HG03064 (cell line): ENCODE measurements around the gene BBS5.
"Not testable (repeated sequence)": the region's sequence is repeated elsewhere in the genome, so short reads cannot be mapped to it uniquely, and the experiment has no call there.

Experiments used
- ATAC-seq: cut with Tn5 transposase; IDR thresholded peaks from one replicate; pipeline ENCODE4 v1.9.1; 2021; ENCODE audit warnings: low read depth; ENCODE audit not compliant: unreplicated experiment

BBS5 gene

GRCh38 chr2:169485650-169486138, 6.4 kb downstream of the BBS5 start:
- ATAC-seq = no peak

GRCh38 chr2:169486487-169486886, 7.2 kb downstream of the BBS5 start:
- no peak for ATAC-seq

GRCh38 chr2:169490834-169491233, 11.5 kb downstream of the BBS5 start:
- no peak for ATAC-seq

GRCh38 chr2:169491378-169491777, 12.1 kb downstream of the BBS5 start:
- ATAC-seq = no peak

GRCh38 chr2:169493360-169493759, 14.1 kb downstream of the BBS5 start:
- no peak for ATAC-seq

GRCh38 chr2:169495310-169495928, 16.1 kb downstream of the BBS5 start:
- no peak for ATAC-seq

- no peak for ATAC-seq
These were observed 25.4 kb downstream of the BBS5 start for GRCh38 chr2:169504651-169505050.

GRCh38 chr2:169507698-169508097, 28.4 kb downstream of the BBS5 start:
- no peak for ATAC-seq

- ATAC-seq = no peak
These were observed 30.1 kb downstream of the BBS5 start, which contains the start of gene KLHL41 for GRCh38 chr2:169509298-169509885. Gene KLHL41, plus strand, starts transcription at chr2:169509702. Its CDS starts 77 bp downstream, at chr2:169509779.

- no peak for ATAC-seq
These were observed 30.7 kb downstream of the BBS5 start for GRCh38 chr2:169509955-169510354.

- no peak for ATAC-seq
These were observed 31.2 kb downstream of the BBS5 start for GRCh38 chr2:169510496-169510895.

- no peak for ATAC-seq
These were observed 32.5 kb downstream of the BBS5 start for GRCh38 chr2:169511818-169512217.

GRCh38 chr2:169512525-169512924, 33.2 kb downstream of the BBS5 start:
- no peak for ATAC-seq

- ATAC-seq = no peak
These were observed 33.8 kb downstream of the BBS5 start for GRCh38 chr2:169513094-169513493.

GRCh38 chr2:169513926-169514325, 34.6 kb downstream of the BBS5 start:
- ATAC-seq = no peak

- ATAC-seq = not testable (repeated sequence)
These were observed 35.5 kb downstream of the BBS5 start for GRCh38 chr2:169514758-169515157.

GRCh38 chr2:169516488-169516995, 37.2 kb downstream of the BBS5 start:
- ATAC-seq = not testable (repeated sequence)

- no peak for ATAC-seq
These were observed 41.6 kb downstream of the BBS5 start for GRCh38 chr2:169520896-169521295.

GRCh38 chr2:169523681-169524080, 44.4 kb downstream of the BBS5 start:
- ATAC-seq = no peak

GRCh38 chr2:169525434-169525833, 46.1 kb downstream of the BBS5 start:
- ATAC-seq = no peak

GRCh38 chr2:169526451-169526850, 47.2 kb downstream of the BBS5 start:
- ATAC-seq = no peak

- ATAC-seq = peak; percentile 67
These were observed 49.0 kb downstream of the BBS5 start for GRCh38 chr2:169528271-169528701.
